ENCODE results near the gene PTPN13. TPM values are rescaled to one million over a fixed set of nuclear protein-coding genes. Genes with fewer than 3 reads are reported as not detected.
A peak's percentile ranks its signal among the peaks of the same experiment; 100 is the strongest.
"Not testable (repeated sequence)": the region's sequence is repeated elsewhere in the genome, so short reads cannot be mapped to it uniquely, and the experiment has no call there.

PTPN13 gene
- total RNA-seq, 1 donor from 2014 or later, result 24.9 TPM

DNA sequence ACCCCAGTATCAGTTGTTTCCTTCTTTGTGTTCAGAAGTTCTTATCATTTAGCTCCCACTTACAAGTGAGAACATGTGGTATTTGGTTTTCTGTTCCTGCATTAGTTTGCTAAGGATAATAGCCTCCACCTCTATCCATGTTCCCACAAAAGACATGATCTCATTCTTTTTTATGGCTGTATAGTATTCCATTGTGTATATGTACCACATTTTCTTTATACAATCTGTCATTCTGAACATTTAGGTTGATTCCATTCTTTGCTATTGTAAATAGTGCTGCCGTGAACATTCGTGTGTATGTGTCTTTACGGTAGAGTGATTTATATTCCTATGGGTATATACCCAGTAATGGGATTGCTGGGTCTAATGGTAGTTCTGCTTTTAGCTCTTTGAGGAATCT, 125.0 kb downstream of the PTPN13 start:
- DNase-seq (ENCODE audit: low spot score), result not testable (repeated sequence)

DNA sequence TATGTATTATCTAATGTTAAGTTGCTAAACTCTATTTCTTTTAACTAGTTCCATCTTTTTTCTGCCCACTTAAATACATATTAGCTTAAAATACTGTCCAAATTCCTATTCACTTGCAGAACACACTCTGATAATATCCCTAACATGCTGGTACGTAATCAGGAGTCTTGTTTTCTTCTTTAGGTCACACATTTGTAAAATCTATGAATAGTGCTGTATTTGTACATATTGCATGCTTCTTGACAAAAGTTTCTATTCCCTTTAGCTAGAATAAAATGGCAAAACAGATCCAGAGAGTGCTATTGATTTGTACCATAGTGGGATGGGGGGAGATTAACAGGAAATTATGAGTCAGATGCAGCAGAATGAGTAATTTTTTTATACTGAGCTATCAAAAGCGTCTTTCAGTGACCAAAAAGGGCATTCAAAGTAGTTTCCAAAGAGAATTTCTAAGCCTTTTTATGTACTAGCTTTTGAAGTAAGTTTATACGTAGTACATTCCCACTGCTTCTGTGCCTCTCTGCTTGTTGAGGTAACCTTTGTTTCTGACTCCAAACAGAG, 126.5 kb downstream of the PTPN13 start:
- no peak for DNase-seq (ENCODE audit: low spot score)

DNA sequence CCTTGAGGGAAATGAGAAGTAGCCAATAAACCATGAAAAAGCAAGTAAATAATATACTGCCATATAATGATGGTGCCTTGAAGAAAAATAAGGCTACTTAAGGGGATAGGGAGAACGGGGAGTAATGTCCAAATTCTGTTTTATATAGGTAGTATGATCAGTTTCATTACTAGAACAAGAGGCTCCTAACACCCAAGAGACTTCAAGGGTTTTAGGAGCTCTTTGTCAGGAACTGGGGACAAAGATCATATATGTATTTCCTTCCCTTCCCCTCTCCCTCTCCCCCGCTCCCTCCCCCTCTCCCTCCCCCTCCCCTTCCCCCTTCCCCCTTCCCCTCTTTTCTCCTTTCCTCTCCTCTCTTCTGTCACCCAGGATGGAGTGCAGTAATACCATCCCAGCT, 127.3 kb downstream of the PTPN13 start:
- no peak for DNase-seq (ENCODE audit: low spot score)

DNA sequence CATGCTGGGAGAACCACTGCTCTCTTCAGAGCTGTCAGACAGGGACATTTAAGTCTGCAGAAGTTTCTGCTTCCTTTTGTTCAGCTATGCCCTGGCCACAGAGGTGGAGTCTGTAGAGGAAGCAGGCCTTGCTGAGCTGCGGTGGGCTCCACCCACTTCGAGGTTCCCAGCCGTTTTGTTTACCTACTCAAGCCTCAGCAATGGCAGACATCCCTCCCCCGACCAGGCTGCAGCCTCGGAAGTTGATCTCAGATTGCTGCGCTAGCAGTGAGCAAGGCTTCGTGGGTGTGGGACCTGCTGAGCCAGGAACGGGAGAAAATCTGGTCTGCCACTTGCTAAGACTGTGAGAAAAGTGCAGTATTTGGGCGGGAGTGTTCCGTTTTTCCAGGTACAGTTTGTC, 136.2 kb downstream of the PTPN13 start:
- DNase-seq (ENCODE audit: low spot score), result no peak

DNA sequence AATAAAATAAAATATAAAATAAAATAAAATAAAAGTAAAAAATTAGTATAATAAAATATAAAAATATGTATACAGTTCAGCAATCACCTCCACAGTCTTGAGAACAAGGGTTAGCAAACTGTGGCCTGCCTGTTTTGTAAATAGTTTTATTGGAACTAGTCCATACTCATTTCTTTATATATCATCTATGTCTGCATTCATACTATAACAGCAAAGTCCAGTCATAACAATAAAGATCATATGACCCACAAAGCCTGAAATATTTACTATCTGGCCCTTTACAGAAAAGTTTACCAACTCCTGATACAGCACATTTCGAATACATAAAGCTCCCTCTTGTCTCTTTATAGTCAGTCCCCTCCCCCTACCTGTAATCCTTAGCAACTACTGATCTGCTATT, 143.1 kb downstream of the PTPN13 start:
- no peak for DNase-seq (ENCODE audit: low spot score)

DNA sequence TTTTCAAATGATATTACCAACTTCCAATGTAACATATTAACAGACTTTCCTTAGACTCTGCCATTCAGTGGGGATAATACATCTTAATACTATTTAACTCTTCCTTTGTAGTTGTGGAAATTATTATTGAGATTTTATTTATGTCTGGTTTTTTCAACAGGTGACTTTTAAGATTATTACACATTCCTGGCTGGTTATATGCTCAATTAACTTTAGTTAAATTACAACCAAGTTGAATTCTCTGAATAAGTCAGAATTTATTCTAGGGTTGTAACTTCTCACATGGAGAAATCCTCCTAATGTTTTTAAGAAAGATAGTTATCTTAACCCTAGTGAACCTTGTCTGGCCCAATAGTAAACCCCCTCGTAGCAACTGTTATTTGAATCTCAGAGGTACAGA, 147.7 kb downstream of the PTPN13 start:
- no peak for DNase-seq (ENCODE audit: low spot score)

DNA sequence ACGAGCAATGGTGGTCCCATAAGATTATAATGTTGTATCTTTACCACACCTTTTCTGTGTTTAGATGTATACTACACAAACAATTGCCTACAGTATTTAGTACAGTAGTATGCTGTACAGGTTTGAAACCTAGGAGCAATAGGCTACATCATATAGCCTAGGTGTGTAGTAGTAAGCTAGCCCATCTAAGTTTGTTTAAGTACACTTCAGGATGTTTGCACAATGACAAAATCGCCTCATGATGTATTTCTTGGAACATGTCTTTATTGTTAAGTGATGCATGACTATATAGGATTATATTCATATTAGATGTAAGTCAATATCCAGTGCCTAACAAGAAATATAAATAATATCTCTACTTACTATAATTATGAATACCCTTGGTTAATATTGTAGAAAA, 150.5 kb downstream of the PTPN13 start:
- no peak for DNase-seq (ENCODE audit: low spot score)

DNA sequence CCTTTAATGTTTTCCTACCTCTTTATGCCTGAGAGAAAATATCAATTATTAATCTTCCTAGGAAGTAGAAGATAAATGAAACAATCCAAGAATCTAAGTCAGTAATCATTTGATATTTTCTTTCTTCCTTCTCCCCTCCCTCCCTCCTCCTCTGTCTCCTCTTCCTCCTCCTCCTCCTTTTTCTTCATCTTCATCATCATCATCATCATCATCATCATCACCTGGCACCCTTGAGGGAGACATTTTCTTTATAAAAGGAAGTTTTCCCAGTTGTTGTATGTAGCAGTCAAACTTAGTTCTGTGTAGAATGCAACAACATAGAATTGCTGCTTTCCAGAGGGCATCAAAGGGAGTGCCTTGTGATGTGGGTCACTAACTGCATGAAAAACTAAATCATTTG, 155.0 kb downstream of the PTPN13 start:
- DNase-seq (ENCODE audit: low spot score), result no peak

DNA sequence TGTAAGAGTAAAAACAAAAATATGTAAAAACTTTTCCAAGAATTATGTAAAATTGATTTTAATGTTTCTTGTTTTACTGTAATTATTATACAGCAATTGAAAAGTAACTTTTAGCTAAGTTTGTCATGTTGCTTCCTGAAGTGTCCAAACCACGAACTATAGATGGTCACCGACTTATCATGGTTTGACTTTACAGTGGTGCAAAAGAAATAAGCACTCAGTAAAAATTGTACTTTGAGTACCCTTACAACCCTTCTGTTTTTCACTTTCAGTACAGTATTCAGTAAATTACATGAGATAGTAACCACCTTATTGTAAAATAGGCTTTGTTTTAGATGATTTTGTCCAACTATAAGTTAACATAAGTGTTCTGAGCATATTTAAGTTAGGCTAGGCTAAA, 161.3 kb downstream of the PTPN13 start:
- no peak for DNase-seq (ENCODE audit: low spot score)

DNA sequence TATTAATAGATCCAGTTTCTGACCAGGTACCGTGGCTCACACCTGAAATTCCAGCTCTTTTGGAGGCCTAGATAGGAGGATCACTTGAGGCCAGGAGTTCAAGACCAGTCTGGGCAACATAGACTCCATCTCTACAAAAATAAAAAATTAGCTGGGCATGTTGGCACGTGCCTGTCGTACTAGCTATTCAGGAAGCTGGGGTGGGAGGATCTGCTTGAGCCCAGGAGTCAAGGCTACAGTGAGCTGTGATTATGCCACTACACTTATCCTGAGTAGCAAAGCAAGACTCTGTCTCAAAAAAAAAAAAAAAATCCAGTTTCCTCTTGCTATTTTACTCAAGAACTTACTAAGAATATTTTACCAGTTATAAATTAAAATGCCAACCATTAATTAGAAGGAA, 163.4 kb downstream of the PTPN13 start:
- DNase-seq (ENCODE audit: low spot score), result no peak

DNA sequence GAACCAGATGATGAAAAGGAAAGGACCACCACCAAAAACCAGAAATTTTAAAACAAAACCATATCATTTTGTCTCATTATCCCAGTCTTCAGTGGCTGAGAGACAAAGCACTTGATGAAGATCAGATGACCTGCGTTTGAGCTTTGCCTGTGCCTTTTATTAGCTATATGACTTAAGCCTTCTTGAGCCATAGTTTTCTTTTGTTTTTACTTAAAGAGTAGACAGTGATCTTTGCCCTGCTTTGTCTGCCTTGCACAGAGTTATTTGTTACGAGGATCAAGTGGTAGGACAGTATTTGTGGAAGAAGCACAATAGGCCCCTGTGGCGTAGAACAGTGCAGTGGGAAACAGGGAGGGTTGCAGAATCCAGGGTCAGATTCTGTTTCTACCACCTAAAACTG, 165.2 kb downstream of the PTPN13 start:
- DNase-seq (ENCODE audit: low spot score), result no peak

DNA sequence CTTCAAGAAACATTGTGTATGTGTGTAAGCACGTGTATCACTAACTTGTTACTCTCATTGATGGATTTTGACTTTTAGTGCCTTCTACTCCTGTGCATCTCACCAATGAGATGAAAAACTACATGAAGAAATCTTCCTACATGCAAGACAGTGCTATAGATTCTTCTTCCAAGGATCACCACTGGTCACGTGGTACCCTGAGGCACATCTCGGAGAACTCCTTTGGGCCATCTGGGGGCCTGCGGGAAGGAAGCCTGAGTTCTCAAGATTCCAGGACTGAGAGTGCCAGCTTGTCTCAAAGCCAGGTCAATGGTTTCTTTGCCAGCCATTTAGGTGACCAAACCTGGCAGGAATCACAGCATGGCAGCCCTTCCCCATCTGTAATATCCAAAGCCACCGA, 168.5 kb downstream of the PTPN13 start:
- no peak for DNase-seq (ENCODE audit: low spot score)

DNA sequence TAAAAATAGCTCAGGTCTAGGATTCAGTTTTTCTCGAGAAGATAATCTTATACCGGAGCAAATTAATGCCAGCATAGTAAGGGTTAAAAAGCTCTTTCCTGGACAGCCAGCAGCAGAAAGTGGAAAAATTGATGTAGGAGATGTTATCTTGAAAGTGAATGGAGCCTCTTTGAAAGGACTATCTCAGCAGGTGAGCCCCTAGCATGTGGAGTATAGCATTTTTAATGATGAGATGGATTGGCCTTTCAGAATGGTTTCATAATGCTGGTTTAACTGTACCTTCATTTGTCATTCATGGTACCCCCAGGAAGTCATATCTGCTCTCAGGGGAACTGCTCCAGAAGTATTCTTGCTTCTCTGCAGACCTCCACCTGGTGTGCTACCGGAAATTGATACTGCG, 175.7 kb downstream of the PTPN13 start:
- no peak for DNase-seq (ENCODE audit: low spot score)

DNA sequence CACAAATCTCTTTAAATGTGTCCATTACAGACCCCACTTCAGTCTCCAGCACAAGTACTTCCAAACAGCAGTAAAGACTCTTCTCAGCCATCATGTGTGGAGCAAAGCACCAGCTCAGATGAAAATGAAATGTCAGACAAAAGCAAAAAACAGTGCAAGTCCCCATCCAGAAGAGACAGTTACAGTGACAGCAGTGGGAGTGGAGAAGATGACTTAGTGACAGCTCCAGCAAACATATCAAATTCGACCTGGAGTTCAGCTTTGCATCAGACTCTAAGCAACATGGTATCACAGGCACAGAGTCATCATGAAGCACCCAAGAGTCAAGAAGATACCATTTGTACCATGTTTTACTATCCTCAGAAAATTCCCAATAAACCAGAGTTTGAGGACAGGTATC, 177.0 kb downstream of the PTPN13 start:
- DNase-seq (ENCODE audit: low spot score), result no peak

DNA sequence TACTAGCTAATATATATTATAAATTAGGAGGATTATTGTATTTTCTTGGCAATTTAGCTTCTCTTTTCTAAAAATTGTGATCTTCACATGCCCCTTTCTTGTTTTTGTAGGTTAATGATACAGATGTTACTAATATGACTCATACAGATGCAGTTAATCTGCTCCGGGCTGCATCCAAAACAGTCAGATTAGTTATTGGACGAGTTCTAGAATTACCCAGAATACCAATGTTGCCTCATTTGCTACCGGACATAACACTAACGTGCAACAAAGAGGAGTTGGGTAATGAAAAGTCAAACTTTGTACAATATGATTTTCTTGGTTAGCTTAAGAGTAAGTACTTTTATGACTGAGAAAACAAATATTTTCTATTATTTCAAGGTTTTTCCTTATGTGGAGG, 180.9 kb downstream of the PTPN13 start:
- no peak for DNase-seq (ENCODE audit: low spot score)

DNA sequence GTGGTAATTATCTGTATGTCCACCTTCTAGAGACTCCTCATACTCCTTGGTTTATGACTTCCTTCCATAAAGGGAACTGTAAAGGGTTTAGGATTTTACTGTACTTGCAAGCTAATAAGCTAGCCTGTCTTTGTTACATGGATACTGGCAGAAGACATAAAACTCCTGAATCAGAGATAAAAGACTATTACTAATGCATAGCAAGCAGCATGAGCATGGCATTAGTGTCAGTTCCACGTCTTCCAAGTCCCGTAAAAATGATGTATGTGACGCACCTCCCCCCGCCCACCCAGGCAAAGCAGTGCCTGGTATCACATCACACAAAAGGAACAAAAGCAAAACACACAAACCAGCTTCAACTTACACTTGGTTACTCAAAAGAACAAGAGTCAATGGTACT, 184.1 kb downstream of the PTPN13 start:
- no peak for DNase-seq (ENCODE audit: low spot score)

DNA sequence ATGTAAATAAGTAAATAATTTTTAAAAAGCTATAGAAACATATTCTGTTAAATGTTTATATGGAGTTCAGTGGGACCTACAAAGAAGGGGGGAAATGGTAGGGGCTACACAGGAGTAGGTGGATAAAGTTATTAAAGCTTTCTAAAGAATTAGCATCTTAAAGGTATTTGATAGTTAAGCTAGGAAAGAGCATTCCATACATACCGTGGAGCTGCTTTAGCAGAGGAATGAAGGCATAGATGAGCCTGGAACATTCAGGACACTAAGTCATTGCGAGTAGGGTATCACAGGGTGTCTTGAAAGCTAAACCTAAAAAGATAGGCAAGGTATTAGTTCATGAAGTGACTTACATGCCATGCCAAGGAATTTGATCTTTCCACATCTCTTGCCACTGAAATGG, 194.7 kb downstream of the PTPN13 start:
- DNase-seq (ENCODE audit: low spot score), result no peak

DNA sequence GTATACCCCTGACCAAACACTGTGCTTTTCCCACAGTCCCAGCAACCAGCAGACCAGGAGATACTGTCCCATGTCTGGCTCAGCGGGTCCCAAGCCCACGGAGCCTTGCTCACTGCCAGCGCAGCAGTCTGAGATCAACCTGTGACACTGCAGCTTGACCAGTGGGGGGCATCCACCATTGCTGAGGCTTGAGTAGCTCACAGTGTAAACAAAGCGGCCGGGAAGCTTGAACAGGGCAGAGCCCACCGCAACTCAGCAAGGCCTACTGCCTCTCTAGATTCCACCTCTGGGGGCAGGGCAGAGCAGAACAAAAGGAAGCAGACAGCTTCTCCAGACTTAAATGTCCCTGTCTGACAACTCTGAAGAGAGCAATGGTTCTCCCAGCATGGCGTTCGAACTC, 197.0 kb downstream of the PTPN13 start:
- no peak for DNase-seq (ENCODE audit: low spot score)

DNA sequence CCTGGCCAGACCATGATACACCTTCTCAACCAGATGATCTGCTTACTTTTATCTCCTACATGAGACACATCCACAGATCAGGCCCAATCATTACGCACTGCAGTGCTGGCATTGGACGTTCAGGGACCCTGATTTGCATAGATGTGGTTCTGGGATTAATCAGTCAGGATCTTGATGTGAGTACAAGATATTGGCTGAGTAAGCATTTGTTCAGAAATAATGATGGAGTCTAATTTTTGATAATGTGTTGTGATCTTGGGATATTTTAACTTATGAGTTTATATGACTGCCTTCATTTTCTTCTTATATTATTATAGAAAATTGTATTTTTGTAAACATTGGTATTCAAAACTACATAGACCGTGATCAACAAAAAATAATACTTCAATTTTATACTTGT, 215.7 kb downstream of the PTPN13 start:
- DNase-seq (ENCODE audit: low spot score), result no peak

DNA sequence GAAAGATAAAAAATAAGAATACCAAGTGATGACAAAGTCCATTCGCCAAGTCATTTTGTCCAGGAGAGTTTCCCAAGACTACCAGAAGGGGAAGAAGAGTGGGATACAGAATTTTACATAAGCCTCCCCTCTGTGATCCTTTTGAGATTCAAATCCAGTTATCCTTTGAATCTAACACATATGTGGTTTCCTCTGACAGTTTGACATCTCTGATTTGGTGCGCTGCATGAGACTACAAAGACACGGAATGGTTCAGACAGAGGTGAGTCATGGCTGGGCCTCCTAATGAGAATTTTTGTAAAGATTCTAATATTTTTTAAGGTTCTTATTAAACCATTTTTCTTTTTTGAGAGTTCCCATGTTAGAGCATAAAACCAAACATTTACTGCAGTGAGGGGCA, 216.7 kb downstream of the PTPN13 start:
- no peak for DNase-seq (ENCODE audit: low spot score)

DNA sequence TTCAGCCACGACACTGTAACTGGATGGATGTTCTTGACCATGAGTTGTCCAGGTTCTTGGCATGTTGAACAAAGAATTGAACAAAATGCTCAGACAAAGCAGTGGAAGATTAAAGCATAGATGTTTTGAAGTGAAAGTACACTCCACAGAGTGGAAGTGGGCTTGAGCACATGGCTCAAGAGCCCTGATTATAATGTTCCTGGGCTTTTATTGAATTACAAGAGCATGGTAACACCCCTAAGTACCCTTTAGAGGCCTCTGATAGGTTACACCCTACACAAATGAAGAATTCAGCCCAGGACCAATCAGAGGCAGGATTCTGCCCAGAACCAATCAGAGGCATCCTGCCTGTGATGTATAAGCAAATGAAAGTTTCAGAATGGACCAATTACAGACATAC, 221.5 kb downstream of the PTPN13 start:
- DNase-seq (ENCODE audit: low spot score), result no peak

DNA sequence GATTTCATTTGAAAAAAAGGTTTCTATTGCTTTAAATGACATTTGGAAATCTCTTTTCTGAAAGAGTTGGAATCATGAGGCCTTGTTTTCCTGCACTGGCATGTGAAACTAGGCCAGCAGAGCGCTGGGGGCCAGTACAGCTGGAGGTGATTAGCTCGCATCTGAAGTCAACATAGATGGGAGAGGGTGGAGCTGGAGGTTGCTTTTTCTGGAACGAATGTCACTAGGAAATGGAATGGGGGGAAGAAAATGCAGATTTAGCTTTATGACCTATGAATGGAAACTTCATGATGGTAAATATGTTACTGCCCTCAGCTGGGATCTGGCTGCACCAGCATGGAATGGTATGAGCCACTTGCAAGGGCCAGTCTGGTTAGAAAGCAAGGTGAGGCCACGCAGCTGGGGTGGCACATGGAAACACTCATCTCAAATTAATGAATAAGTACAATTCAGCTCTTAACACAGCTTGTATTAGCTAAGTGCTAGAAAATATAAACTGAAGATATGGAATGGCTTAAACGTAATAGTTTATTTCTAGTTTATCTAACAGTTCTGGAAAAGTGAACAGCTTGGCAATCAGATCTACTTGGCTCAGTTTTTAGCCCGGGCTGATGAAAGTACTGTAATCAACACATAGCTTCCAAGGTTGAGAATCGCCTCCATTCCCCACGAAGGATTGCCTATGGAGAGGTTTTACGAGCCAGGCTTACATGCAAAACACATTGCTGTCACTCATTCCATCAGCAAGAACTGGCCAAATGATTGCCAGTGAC, 222.6 kb downstream of the PTPN13 start:
- no peak for DNase-seq (ENCODE audit: low spot score)

DNA sequence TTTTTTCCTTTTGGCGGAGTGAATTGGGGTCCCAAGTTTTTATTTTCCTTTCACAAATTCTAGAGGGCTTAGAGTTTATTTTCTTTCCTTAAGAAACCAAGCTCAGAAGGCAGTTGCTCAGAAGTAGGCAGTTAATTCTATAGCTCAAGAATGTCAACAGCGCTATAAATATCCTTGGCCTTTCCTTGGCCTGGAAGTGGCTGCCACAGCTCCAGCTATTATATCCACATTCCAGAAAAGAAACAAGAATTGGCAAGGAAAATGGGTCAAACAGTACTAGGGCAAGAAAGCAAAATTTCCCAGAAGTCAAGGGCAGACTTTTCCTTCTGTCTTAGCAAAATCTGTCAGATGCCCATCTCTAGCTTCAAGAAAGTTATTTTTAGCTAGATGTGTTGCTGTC, 224.1 kb downstream of the PTPN13 start:
- DNase-seq (ENCODE audit: low spot score), result no peak

DNA sequence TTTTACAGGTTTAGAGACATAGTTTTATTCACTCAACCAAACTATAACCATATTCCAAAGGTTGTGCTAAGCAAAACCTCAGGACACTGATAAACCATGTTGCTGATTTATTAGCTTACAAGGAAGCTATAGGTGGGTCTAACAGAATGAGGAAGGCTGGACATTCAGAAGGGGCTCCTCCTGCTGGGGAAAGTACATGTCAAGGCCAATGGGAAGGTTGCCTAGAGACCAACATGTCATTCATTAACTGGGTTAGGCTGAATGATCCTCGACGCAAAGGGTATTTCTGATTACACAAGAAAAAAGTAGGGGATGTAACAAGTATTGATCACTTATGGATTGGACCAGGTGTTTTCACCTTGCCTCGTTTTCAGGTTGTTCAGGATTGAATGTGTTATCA, 224.7 kb downstream of the PTPN13 start:
- peak; percentile 51 for DNase-seq (ENCODE audit: low spot score)
